ENCODE measurements around the gene GNG8.

The GNG8 gene

GRCh38 chr19:46659151-46660007 lies 23.4 kb upstream of the GNG8 start:
- no peak overlapping the region for H3K27ac ChIP-seq
- ChIA-PET POLR2A (ENCODE audit: low non-redundant PET) (no interaction called here), CTCF (interaction anchor here (0.6 to 1.6 kb wide), 3 partner anchors 22 to 215 kb away, joined by 3 to 4 read pairs (median 4); no protein-coding TSS in a partner anchor)
- no peak for DNase-seq (ENCODE audit: low spot score)
- TF ChIP-seq CTCF (conservative IDR thresholded peaks at IDR 0.05; ENCODE audit: low read depth) = no peak

DNA sequence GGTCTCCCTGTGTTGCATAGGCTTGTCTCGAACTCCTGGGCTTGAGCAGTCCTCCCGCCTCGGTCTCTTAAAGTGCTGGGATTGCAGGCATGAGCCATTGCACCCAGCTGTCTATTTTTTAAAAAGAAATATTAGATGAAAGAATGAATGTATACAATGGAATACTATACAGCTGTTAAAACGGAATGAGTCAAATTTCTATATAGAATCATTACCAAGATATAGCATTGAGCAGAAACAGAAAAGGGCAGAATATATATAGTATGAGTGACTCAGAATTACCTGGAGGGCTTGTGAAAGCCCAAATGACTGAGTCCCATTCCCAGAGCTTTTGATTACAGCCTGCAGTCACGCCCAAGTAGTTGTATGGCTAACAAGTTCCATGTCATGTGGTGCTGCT lies 20.5 kb upstream of the GNG8 start:
- POLR2A ChIA-PET (ENCODE audit: low non-redundant PET) = no interaction called here
- no peak for DNase-seq (ENCODE audit: low spot score)
- CTCF ChIA-PET = interaction anchor here (0.8 kb wide), 1 partner anchor 42 kb away, joined by 3 read pairs; no protein-coding TSS in a partner anchor
- TF ChIP-seq CTCF (conservative IDR thresholded peaks at IDR 0.05; ENCODE audit: low read depth) = no peak
- no peak overlapping the region for H3K27ac ChIP-seq

- CTCF ChIA-PET = no interaction called here
- POLR2A ChIA-PET (ENCODE audit: low non-redundant PET) = no interaction called here
- no peak for DNase-seq (ENCODE audit: low spot score)
- H3K27ac ChIP-seq = no peak overlapping the region
- no peak for TF ChIP-seq CTCF (conservative IDR thresholded peaks at IDR 0.05; ENCODE audit: low read depth)
Measured at GRCh38 chr19:46654621-46655152, 18.7 kb upstream of the GNG8 start.

- no peak for TF ChIP-seq CTCF (conservative IDR thresholded peaks at IDR 0.05; ENCODE audit: low read depth)
- no peak overlapping the region for H3K27ac ChIP-seq
- ChIA-PET CTCF (no interaction called here), POLR2A (ENCODE audit: low non-redundant PET) (no interaction called here)
- no peak for DNase-seq (ENCODE audit: low spot score)
Measured at GRCh38 chr19:46650445-46650844, 14.4 kb upstream of the GNG8 start.

DNA sequence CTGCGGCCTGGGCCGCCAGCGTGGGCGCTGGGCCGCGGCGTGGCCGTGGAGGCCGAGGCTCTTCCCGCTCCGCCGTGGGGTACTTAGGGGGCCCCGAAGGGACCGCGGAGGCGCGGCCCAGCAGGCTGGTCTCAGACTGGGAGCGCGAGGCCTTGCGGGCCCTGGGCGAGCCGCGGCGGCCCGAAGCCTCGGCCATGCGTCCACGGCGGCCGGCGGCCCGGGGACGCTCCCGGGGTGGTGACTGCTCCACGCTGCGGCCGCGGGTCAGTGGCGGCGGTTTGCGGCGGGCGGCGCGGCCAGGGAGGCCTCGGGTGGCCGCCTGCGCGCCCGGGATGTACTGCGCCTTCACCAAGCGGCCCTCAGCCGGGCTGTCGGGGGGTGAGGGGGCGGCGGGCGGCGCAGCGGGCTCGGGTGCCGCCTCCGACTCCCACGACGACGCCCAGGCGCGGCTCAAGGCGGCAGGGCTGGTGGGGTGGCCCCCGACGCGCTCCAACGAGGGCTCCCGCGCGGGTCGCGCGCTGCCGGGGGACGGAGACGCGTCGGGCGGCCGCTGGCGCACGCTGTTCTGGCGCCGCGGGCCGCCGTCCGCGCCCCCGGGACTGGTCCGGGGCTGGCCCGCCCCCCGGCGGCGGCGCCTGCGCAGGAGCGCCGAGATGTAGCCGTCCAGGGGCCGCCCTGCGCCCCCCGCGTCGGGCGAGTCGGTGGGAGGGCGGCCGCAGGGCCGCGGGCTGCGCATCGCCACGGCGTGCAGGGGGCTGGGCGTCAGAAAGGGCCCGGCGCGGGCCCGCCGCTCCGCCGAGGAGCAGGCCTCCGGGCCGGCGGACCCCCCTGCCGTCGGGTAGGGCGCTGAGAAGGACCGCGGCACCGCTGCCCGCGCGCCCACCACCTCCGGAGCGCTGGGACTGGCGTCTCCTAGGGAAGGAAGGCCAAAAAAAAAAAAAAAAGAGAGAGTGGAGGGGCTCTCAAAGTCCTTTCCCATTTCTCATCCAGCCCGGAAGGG lies 13.3 kb upstream of the GNG8 start:
- no peak for TF ChIP-seq CTCF (conservative IDR thresholded peaks at IDR 0.05; ENCODE audit: low read depth)
- ChIA-PET POLR2A (ENCODE audit: low non-redundant PET) (no interaction called here), CTCF (no interaction called here)
- no peak for DNase-seq (ENCODE audit: low spot score)
- H3K27ac ChIP-seq = no peak overlapping the region

All from RWPE1 (cell line).